ENCODE data around the gene POLR1B.
"Not testable (repeated sequence)": the region's sequence is repeated elsewhere in the genome, so short reads cannot be mapped to it uniquely, and the experiment has no call there.

The POLR1B gene

DNA sequence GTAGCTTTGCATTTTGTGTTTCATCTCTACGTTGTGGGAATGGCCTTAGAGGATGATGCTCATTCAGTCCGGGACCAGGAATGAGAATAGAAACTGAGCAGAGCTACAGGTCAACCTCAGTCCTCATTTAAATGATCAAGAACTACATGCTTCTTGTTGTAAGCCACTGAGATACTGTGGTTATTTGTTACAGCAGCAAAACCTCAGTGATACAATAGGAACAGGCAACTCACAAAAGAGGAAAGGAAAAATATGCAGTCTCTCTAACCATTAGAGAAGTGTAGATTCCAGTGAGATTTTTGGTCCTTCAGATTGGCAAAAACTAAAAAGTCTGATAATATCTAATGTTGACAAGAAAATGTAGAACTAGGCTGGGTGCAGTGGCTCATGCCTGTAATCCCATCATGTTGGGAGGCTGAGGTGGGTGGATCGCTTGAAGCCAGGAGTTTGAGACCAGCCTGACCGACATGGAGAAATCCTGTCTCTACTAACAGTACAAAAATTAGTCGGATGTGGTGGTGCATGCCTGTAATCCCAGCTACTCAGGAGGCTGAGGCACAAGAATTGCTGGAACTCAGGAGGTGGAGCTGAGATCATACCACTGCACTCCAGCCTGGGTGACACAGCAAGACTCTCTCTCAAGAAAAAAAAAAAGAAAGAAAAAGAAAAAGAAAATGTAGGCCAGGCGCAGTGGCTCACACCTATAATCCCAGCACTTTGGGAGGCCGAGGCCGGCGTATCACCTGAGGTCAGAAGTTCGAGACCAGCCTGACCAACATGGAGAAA, 55.5 kb downstream of the POLR1B start:
- FAIRE-seq: no peak
- DNase-seq (ENCODE audit: insufficient read length, low spot score): no peak

DNA sequence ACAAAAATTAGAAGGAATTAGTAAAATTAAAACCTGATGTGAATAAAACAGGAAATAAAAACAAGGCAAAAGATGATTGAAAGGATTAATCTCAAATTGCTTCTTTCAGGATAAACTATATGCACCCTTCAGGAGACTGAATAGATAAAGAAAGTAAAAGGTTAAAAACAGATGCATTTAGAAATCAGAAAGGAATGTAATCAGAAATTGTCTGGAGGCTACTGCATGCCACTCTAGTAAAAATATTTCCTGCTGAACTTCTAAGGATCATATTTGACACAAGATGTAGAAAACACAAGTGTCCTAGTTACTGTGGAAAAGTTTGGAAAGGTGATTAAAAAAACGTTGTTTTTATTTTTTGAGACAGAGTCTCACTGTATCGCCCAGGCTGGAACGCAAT, 58.4 kb downstream of the POLR1B start:
- DNase-seq (ENCODE audit: insufficient read length, low spot score) (no peak), FAIRE-seq (no peak)

DNA sequence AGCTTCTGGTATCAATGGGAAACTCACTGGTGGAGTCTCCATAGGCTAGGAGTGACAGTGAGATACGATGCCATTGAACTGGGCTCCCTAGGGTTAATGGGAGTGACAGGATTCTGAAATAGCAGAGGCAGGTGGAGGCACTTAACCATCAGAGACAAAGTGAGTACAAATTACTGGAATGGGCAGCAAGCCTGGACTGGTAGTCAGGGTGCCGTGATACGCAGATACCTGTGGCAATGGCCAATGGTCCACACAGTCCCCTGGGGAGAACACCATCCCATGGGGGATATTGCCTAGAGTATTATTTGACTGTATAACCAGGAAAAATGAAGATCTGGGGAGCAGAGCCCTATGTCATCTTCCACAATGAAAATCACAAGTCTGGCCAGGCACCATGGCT, 59.5 kb downstream of the POLR1B start:
- DNase-seq (ENCODE audit: insufficient read length, low spot score) (no peak), FAIRE-seq (no peak)

DNA sequence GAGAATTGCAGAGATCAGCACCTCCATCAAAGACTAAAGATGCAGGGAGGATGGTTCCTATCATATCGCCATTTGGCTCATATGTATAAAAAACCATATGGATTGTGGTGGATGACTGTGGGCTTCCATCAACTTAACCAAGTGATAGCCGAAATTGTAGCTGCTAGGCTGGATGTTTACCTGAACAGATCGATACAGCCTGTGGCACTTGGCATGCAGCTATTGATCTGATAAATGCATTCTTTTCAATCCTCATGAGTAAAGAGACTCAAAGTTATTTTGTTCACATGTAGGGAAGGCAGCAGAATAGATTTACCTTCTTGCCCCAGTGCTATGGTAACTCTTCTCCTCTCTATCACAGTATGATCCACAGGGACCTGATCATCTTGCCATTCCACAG, 60.7 kb downstream of the POLR1B start:
- no peak for FAIRE-seq
- no peak for DNase-seq (ENCODE audit: insufficient read length, low spot score)

DNA sequence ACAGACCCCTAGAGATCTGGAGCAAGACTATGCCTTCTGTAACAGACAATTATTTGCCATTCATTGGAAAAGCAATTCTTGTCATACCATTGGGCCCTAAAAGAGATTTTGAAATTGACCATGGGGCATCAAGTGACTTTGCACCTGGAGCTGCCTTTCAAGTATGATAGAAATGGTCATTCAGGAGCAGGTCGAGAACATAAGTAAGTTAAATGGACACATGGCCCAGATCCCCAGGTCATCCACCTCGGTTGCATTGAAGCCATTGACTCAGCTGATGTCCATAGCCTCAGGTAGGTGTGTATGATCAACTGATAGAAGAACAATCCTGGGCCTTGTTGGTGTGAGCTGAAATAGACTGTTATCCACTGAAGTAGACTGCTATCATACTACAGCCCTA, 61.5 kb downstream of the POLR1B start:
- FAIRE-seq: no peak
- no peak for DNase-seq (ENCODE audit: insufficient read length, low spot score)

DNA sequence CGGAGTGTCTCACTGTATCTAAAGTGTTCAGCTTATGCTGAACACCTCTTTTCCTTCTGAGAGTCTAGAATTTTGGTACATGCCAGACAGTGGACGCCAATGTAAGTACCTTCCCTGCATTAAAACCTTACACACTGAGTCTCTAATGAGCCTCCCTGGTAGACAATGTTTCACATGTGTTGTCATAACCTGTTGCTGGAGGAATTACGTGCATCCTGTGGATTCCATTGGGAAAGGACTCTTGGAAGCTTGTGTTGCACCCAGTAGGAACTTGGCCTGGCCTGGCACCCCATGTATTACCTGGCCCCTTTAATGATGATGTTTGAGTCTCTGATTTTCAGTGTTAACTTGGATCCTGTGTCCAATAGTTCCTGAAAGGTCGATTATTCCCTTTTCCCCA, 62.7 kb downstream of the POLR1B start:
- FAIRE-seq: no peak
- no peak for DNase-seq (ENCODE audit: insufficient read length, low spot score)

DNA sequence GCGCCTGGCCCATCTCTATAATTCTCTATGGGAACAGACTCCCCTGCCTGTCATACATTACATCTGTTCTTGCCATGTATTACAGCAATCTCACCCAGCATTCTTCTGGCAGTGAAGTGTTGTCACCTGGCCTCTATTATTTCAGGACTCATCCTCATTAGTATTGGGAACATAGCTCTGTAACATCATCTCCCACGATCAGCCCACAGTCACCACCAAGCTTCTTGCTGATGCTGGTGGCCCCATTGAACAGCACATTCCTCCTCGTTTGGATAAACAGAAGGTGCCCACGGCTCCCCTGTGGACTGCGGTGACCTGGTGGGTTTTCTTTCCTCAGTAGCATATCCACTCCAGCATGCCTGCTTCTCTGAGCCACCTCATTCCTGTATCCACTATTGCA, 63.7 kb downstream of the POLR1B start:
- FAIRE-seq (no peak), DNase-seq (ENCODE audit: insufficient read length, low spot score) (no peak)

DNA sequence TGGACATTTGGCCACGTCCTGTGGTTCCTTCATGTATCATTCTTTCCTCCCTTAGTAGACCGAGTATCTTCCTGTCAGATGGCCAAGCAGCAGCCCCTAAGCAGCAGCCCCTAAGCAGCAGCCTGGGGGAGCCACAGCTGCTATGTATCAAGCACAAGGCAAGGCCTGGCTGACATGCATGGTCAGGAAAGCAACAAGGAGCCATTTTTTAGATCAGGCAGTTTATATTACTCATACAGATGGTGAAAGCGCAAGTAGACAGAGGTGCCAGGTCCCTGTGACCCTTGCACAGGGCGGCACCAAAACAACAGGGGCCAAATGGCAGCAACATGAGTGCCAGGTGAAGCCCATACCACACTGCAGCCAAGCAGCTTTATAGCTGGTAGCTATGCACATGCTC, 64.3 kb downstream of the POLR1B start:
- FAIRE-seq: no peak
- DNase-seq (ENCODE audit: insufficient read length, low spot score): no peak

DNA sequence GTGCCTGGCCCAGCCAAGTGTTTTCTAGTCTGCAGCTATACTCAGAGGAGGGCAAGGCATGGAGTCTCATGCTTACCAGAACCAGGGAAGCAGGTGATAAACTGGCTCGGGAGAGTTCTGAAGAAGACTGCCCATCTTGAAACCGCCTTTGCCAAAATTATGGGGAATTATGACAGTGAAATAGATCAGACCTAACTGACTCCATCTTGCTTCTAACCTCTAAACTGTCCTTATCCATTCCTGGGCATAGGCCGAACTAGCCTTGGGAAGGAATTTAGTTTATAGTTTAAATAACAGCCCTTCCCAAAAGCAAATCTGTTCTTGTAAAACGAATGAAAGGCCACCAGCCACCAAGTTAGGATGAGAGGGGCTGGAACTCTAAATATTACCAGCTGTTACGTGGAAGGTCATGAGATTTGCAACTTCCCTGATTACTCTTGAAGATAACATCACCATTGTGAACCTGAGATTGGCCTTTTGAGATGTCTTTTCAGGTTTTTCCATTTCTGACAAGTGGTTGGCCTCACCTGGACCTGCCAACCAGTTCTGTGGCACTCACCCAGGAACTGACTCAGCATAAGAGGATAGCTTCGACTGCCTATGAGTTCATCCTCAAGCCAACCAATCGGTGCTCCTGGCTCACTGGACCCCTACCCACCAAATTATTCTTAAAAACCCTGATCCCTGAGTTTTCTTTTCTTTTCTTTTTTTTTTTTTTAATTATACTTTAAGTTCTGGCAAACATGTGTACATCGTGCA, 65.6 kb downstream of the POLR1B start:
- FAIRE-seq (no peak), DNase-seq (ENCODE audit: insufficient read length, low spot score) (no peak)

DNA sequence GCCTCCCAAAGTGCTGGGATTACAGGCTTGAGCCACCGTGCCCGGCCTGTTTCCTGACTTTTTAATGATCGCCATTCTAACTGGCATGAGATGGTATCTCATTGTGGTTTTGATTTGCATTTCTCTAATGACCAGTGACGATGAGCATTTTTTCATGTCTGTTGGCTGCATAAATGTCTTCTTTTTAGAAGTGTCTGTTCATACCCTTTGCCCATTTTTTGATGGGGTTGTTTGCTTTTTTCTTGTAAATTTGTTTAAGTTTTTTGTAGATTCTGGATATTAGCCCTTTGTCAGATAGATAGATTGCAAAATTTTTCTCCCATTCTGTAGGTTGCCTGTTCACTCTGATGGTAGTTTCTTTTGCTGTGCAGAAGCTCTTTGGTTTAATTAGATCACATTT, 67.1 kb downstream of the POLR1B start:
- DNase-seq (ENCODE audit: insufficient read length, low spot score): not testable (repeated sequence)

DNA sequence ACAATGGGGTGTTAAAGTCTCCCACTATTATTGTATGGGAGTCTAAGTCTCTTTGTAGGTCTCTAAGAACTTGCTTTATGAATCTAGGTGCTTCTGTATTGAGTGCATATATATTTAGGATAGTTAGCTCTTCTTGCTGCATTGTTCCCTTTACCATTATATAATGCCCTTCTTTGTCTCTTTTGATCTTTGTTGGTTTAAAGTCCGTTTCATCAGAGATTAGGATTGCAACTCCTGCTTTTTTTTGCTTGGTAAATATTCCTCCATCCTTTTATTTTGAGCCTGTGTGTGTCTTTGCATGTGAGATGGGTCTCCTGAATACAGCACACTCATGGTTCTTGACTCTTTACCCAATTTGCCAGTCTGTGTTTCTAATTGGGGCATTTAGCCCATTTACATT, 70.0 kb downstream of the POLR1B start:
- DNase-seq (ENCODE audit: insufficient read length, low spot score); FAIRE-seq: not testable (repeated sequence)

More for the DNA sequence above, 67.1 kb downstream of the POLR1B start:
- not testable (repeated sequence) for FAIRE-seq

DNA sequence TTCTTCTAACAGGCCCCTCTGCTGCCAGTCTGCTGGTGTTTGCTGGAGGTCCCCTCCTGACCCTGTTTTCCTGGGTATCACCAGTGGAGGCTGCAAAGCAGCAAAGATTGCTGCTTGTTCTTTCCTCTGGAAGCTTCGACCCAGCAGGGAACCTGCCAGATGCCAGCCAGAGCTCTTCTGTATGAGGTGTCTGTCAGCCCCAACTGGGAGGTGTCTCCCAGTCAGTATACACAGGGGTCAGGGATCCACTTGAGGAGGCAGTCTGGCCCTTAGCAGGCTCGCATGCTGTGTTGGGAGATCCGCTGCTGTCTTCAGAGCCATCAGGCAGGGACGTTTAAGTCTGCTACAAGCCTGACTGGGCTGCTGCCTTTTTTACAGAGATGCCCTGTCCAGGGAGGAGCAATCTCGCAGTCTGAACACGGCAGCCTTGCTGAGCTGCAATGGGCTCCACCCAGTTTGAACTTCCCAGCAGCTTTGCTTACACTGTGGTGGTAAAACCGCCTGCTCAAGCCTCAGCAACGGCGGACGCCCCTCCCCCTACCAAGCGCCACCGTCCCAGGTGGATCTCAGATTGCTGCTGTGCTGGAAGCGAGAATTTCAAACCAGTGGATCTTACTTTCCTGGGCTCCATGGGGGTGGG, 72.1 kb downstream of the POLR1B start:
- FAIRE-seq: no peak
- no peak for DNase-seq (ENCODE audit: insufficient read length, low spot score)

DNA sequence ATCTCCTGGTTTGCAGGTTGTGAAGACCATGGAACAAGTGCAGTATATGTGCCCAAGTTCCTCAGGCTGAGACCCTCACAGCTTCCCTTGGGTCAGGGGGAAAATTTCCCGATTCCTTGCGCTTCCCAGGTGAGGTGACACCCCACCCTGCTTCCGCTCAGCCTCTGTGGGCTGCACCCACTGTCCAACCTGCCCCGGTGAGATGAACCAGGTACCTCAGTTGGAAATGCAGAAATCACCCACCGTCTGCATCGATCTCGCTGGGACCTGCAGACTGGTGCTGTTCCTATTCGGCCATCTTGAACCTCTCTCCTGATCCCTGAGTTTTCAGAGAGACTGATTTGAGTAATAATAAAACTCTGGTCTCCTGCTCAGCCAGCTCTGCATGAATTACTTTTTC, 72.8 kb downstream of the POLR1B start:
- FAIRE-seq (no peak), DNase-seq (ENCODE audit: insufficient read length, low spot score) (no peak)

DNA sequence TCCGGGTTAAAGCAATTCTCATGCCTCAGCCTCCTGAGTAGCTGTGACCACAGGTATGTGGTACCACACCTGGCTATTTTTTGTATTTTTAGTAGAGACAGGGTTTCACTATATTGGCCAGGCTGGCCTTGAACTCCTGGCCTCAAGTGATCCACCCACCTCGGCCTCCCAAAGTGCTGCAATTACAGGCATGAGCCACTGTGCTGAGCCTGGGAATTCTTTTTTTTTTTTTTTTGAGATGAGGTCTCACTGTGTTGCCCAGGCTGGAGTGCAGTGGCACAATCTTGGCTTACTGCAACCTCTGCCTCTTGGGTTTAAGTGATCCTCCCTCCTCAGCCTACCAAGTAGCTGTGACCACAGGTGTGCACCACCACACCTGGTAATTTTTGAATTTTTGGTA, 73.5 kb downstream of the POLR1B start:
- not testable (repeated sequence) for DNase-seq (ENCODE audit: insufficient read length, low spot score); FAIRE-seq

DNA sequence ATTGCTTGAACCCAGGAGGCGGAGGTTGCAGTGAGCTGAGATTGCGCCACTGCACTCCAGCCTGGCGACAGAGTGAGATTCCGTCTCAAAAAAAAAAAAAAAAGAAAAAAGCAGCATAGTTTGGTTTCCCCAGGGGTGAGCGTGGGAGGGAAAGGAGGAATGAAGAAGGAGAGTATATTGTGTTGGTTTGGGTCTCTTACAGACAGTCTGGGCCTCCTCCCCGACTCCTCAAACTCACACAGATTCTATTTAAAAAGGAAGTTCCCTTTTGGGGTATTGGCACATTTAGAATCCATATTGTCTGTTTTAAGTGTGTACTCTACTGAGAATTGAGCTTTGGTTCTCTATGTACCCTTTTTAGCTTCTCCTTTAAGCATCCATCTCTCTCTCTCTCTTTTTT, 76.1 kb downstream of the POLR1B start:
- DNase-seq (ENCODE audit: insufficient read length, low spot score): no peak
- no peak for FAIRE-seq

DNA sequence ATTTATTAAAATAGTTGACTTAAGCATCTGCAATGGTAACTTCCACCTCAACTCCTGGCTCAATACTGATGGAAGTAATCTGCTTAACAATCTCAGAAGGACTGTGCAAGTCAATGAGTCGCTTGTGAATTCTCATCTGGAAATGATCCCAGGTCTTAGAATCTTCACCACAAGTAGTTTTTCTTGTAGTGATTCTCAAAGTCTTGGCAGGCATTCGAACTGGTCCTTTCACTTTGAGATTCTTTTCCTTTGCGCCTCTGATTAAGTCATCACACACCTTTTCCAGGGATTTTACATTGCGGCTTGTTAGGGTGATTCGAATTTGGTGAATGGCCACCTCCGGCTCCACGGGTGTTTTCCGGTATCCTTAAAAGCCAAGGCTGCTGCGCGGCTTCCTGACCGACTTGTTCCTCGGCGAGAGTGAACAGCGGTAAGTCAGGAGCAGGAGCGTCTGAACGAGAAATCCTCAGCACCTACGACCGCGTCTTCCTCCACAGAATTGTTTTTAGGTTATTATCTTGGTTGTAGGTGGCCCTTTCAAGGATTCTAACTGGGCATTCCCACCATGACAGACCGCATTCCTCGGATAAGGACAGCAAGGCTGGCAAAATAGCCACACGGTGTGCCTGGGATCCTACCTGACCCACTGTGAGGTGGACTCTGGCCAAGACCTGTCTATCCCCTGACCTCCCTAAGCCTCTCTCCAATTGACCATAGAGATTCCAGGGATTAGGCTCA, 79.7 kb downstream of the POLR1B start:
- no peak for DNase-seq (ENCODE audit: insufficient read length, low spot score)

DNA sequence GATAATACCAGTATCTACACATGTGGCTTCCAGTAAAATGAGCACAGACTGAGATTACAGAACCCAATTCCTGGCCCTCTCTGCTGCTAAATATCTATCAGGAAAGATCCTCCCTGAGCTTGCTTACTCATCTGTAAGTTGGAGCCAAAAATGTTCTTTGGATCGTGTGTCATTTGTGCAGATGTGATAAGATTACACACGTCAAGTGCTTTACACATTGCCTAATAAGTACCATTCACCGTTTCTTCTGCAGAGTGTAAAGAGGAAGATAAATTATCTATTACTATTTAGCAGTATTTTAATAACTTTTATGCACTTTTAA, 80.2 kb downstream of the POLR1B start:
- DNase-seq (ENCODE audit: insufficient read length, low spot score): peak; percentile 28

More for the DNA sequence above, 79.7 kb downstream of the POLR1B start:
- no peak for FAIRE-seq

DNA sequence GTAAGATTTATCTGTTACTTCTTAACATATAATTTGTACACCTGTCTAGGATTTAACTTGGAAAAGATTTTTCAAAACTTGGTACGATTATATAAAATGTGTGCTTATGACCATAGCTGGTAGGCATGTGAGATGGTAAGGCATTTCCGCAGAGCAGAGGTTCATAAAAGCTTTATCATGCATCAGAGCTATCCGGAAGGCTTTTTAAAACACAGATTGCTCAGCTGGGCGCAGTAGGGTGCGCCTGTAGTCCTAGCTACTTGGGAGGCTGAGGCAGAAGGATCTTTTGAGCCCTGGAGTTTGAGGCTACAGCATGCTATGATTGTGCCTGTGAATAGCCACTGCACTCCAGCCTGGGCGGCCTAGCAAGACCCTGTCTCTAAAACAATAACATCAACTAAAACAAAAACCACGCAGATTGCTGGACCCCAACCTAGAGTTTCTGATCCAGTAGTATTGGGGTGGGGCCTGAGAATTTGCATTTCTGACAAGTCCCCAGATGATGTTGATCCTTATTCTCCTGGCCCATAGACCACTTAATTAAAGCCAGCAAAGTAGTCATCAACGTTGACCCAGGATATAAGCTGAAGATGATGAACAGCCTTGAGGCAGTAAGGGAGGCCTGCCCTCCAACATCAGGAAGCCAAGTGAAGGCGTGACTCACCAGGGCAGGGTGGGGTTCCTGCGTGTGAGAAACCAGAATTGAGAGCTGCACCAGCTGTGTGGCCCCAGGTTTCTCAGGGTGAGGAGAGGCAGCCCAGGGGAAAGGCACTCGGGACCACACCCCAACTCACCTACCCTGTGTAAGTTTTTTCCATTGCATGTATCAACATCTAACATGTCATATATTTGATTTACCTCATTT, 81.9 kb downstream of the POLR1B start:
- DNase-seq (ENCODE audit: insufficient read length, low spot score) (peak; percentile 43), FAIRE-seq (no peak)

More for the DNA sequence above, 80.2 kb downstream of the POLR1B start:
- no peak for FAIRE-seq

DNA sequence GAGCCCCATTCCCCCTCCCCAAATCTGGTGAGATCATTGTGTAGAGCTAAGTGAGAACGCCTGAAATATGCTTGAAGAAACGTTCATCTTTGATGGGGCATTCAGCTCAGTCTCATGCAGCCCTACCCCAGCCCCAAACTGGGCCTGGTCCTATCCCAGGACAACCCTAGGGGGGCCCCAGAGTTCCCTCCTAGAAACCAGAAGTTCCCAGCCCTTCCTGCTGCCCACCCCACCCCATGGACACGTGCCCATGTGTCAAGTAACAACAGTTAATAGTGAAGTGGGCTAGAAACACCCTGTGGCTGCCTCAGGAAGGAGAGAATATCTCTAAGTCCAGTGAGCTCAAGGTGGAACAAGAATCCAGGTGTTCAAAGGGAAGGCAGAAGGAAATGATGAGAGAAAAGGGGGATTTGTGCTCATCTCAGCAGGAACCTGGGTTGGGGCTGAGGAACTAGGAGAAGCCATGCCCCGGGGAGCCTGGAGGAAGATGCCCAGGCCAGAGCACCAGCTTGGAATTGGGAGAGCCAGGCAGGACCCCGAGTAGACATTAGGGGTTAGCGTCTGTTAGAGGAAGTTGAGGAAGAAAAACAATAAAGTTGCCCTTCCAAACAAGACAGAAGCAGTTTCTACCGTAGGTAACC, 83.3 kb downstream of the POLR1B start:
- no peak for DNase-seq (ENCODE audit: insufficient read length, low spot score)
- no peak for FAIRE-seq

All from HTR-8/SVneo (cell line).